Tibial nerve (tissue), 4 donors: ENCODE results near the gene TDRD5. TPM values are rescaled to one million over a fixed set of nuclear protein-coding genes. Genes with fewer than 3 reads are reported as not detected.

Experiments
- DNase-seq, 2 donors: peaks; one replicate each; pipeline ENCODE4 v3.0.0-alpha.2; 2019; ENCODE audit warnings: low spot score in 2 of 2
- H3K27ac ChIP-seq, 4 donors: fragments of 200-600 bp; sonication (generic) in 3 of 4; one replicate each; pipeline ENCODE4 v1.5.1; 2017 to 2019; ENCODE audit warnings: mild to moderate bottlenecking in 1 of 4
- H3K27me3 ChIP-seq, 2 donors: fragments of 200-600 bp; sonication (generic) in 1 of 2; one replicate each; pipeline versions ENCODE4 v1.5.1 to v1.6.0; 2017 to 2019
- H3K36me3 ChIP-seq, 3 donors: fragments of 200-600 bp; sonication (generic); one replicate each; pipeline ENCODE4 v1.5.1; 2018 to 2019
- H3K4me1 ChIP-seq, 4 donors: fragments of 200-600 bp; sonication (generic) in 3 of 4; one replicate each; pipeline ENCODE4 v1.5.1; 2017 to 2019
- H3K4me3 ChIP-seq, 4 donors: fragments of 200-600 bp; sonication (generic) in 3 of 4; one replicate each; pipeline ENCODE4 v1.5.1; 2017 to 2019; ENCODE audit warnings: mild to moderate bottlenecking in 1 of 4, moderate library complexity in 1 of 4
- H3K9me3 ChIP-seq, 4 donors: fragments of 200-600 bp; sonication (generic) in 3 of 4; one replicate each; pipeline ENCODE4 v1.5.1; 2017 to 2019
- EP300 ChIP-seq, 2 donors: sonication (generic); formaldehyde crosslinking; IDR thresholded peaks; one replicate each; pipeline ENCODE4 v1.6.1; 2017; ENCODE audit warnings: antibody characterized with exemption in 2 of 2, mild to moderate bottlenecking in 1 of 2
- POLR2A ChIP-seq, 2 donors: fragments of 450-650 bp; IDR thresholded peaks; one replicate each; pipeline ENCODE4 v1.6.1; 2017; ENCODE audit warnings: antibody characterized with exemption in 2 of 2, mild to moderate bottlenecking in 2 of 2, moderate library complexity in 2 of 2
- WGBS, 2 donors: methylation state at CpG; one replicate each; pipeline ENCODE4 v1.1.5; 2018; 5-methylcytosine and 5-hydroxymethylcytosine counted together
- total RNA-seq, 4 donors: library from RNA; depleted of rRNA; stranded (reverse); fragments of >200 nt; gene quantifications; one replicate each; pipeline ENCODE4 v1.1.0, GENCODE V29; 2016
- TF ChIP-seq, protein P1 (sequence below), 5 experiments: fragments of 200-600 bp in 3 of 5; fragments of 450-650 bp in 2 of 5; sonication (generic) in 3 of 5; IDR thresholded peaks; one replicate each; pipeline ENCODE4 v1.5.1; 2016 to 2019; ENCODE audit warnings: antibody characterized with exemption in 5 of 5, mild to moderate bottlenecking in 3 of 5, moderate library complexity in 2 of 5

The TDRD5 gene
- total RNA-seq, 4 donors from 2014 or later = 0.21 to 0.59 (median 0.44) TPM; not detected in 1

DNA sequence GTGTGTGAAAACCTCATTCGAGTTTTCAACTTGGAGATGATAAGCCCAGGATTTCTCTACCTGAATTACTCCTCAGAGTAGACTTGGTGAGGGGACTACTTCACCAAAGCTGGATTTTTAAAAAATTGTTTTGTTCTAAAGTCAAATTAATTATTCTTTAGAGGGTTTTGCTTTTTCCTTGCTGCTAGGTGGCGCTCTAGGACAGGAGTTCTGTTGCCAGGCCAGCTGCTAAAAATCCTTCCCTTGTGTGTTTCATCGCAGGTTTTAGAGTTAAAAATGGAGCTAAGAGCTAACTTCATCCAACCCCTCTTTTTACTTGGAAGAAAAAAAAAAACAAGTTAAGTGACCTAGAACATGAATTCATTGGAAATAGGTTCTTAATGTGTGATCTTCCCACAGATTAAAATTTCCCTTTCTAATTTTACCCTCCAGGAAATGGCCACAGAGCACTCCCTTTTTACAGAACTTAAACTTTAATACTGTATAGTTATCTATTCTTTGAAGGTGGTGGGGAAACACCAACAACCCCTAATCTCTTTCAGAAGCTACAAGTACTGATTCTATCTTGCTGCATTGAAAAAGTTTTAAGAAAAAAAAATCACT is 114.8 kb downstream of the TDRD5 start:
- Histone ChIP-seq H3K4me1 (peaks cover 0 to 15% (median 0%) of the 10 kb centered on the region in 4 donors), H3K9me3 (no peaks in the 10 kb centered on the region), H3K36me3 (no peaks in the 10 kb centered on the region), H3K4me3 (no peak overlapping the region), H3K27ac (no peak overlapping the region), H3K27me3 (no peaks in the 10 kb centered on the region)
- peak in 1 of 2 donors; percentile 42 for DNase-seq
- TF ChIP-seq EP300 (IDR thresholded peaks at IDR 0.05) = no peak
- TF ChIP-seq, protein P1, sequence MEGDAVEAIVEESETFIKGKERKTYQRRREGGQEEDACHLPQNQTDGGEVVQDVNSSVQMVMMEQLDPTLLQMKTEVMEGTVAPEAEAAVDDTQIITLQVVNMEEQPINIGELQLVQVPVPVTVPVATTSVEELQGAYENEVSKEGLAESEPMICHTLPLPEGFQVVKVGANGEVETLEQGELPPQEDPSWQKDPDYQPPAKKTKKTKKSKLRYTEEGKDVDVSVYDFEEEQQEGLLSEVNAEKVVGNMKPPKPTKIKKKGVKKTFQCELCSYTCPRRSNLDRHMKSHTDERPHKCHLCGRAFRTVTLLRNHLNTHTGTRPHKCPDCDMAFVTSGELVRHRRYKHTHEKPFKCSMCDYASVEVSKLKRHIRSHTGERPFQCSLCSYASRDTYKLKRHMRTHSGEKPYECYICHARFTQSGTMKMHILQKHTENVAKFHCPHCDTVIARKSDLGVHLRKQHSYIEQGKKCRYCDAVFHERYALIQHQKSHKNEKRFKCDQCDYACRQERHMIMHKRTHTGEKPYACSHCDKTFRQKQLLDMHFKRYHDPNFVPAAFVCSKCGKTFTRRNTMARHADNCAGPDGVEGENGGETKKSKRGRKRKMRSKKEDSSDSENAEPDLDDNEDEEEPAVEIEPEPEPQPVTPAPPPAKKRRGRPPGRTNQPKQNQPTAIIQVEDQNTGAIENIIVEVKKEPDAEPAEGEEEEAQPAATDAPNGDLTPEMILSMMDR (IDR thresholded peaks at IDR 0.05) = peak; percentile 57 to 77 (median 65)
- TF ChIP-seq POLR2A (IDR thresholded peaks at IDR 0.05) = no peak
- WGBS, 2 donors = 0 to 3% methylated on average over 3 of the region's 3 CpGs

DNA sequence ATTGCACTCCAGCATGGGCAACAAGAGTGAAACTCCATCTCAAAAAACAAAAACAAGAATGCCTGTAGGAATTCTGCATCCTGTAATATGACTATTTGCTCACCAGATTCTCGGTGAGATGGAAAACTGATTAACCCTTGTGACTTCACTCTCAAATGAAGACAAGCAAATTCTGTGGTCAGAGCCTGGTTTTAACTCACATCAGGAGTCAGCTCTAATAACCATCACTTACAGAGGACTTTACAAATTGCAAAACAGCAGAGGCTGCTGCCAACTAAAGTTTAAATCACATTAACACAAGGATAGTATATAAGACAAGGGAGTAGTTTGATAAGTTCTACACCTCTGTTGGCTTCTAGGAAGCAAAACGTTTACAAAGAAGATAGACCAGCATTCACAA is 115.8 kb downstream of the TDRD5 start:
- H3K27me3 ChIP-seq = no peaks in the 10 kb centered on the region
- no peak for TF ChIP-seq POLR2A (IDR thresholded peaks at IDR 0.05)
- TF ChIP-seq, protein P1 (IDR thresholded peaks at IDR 0.05) = no peak
- no peak for TF ChIP-seq EP300 (IDR thresholded peaks at IDR 0.05)
- H3K36me3 ChIP-seq = no peaks in the 10 kb centered on the region
- DNase-seq = no peak
- H3K9me3 ChIP-seq = no peaks in the 10 kb centered on the region
- no peak overlapping the region for H3K27ac ChIP-seq
- H3K4me3 ChIP-seq = no peak overlapping the region
- 55 to 62% methylated on average over 2 of the region's 2 CpGs for WGBS, 2 donors
- H3K4me1 ChIP-seq = peaks cover 0 to 15% (median 0%) of the 10 kb centered on the region in 4 donors

DNA sequence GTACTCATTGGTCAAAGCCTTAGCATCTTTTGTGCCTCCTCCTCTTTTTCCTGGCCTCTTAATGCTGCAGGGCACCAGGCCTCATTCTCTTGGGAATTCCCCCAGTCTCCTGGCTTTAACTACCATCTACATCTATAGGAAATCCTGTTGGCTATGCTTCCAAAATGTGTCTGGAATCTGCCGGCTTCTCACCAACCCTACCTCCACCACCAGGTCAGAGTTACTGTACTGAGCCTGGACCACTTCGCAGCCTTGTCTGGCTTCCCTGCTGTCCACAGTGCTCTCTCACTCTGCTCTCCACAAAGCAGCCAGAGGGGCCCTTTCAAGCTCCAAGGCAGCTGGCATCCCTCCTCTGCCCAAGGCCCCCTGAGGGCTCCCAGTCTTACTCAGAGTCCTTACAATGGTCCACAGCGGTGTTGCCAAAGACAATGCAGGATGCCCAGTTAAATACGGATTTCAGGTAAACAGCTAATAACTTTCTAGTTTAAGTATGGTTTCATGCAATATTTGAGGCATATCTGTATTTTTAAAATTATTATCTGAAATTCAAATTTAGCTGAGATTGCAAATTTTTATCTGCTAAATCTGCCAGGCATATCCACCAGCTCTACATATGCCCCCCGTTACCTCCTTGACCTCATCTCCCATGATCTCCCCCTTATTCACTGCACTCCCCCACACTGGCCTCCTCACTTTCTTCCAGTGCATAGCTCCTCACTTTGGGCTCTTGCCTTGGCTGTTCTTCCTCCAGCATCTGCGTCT is 117.0 kb downstream of the TDRD5 start:
- 77 to 81% methylated on average over 6 of the region's 6 CpGs for WGBS, 2 donors
- no peak overlapping the region for H3K4me3 ChIP-seq
- H3K36me3 ChIP-seq = no peaks in the 10 kb centered on the region
- TF ChIP-seq POLR2A (IDR thresholded peaks at IDR 0.05) (no peak), EP300 (IDR thresholded peaks at IDR 0.05) (no peak)
- TF ChIP-seq, protein P1 (IDR thresholded peaks at IDR 0.05) = no peak
- peaks cover 0 to 15% (median 0%) of the 10 kb centered on the region in 4 donors for H3K4me1 ChIP-seq
- DNase-seq = no peak
- H3K27ac ChIP-seq = no peak overlapping the region
- peaks cover 0 to 5% (median 0%) of the 10 kb centered on the region in 4 donors for H3K9me3 ChIP-seq
- H3K27me3 ChIP-seq = no peaks in the 10 kb centered on the region

DNA sequence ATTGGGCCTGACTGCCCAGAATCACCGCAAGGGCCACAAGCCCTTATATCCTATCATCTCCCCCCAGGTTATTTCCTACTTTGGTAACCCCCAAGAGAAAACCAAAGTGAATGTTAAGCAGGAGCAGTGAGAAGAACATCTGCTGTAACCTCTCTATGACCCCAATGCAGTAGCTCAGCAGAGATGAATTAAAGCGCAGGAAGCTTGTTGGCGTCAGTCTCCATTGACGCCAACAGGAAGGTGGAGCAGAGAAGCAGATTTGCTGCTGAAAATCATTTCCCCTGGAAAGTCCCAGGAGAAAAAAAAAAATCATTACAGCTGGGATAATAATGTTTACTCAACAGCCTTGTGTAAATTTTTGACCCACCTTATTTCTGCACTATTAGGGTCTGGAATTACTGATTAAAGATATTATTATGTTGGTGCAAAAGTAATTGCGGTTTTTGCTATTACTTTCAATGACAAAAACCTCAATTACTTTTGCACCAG is 118.3 kb downstream of the TDRD5 start:
- DNase-seq = no peak
- Histone ChIP-seq H3K4me1 (peaks cover 0 to 15% (median 0%) of the 10 kb centered on the region in 4 donors), H3K27me3 (no peaks in the 10 kb centered on the region), H3K9me3 (peaks cover 0 to 18% (median 5%) of the 10 kb centered on the region in 4 donors), H3K36me3 (no peaks in the 10 kb centered on the region), H3K27ac (no peak overlapping the region), H3K4me3 (no peak overlapping the region)
- TF ChIP-seq EP300 (IDR thresholded peaks at IDR 0.05) (peak; percentile 48 to 61), POLR2A (IDR thresholded peaks at IDR 0.05) (no peak)
- TF ChIP-seq, protein P1 (IDR thresholded peaks at IDR 0.05) = no peak
- 29 to 49% methylated on average over 5 of the region's 5 CpGs for WGBS, 2 donors

DNA sequence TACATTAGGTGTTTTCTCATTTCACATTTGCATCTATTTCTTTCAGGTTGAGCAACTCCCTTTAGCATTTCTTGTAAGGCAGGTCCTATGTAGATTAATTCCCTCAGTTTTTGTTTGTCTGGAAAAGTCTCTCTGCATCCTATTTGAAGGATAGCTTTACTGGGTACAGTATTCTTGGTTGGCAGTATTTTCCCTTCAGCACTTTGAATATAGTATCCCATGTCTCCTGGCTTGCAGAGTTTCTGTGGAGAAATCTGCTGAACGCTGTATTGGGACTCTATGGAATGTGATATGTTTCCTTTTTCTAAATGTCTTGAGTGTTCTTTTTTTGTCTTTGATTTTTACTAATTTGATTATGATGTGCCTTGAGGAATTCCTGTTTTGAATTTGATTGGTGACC is 122.5 kb downstream of the TDRD5 start:
- H3K4me1 ChIP-seq = peaks cover 0 to 15% (median 0%) of the 10 kb centered on the region in 4 donors
- no peaks in the 10 kb centered on the region for H3K36me3 ChIP-seq
- H3K4me3 ChIP-seq = no peak overlapping the region
- peaks cover 0 to 50% (median 12%) of the 10 kb centered on the region in 4 donors for H3K9me3 ChIP-seq
- no peak overlapping the region for H3K27ac ChIP-seq
- 93 to 96% methylated on average over 1 of the region's 1 CpG for WGBS, 2 donors
- no peak for DNase-seq
- no peak for TF ChIP-seq POLR2A (IDR thresholded peaks at IDR 0.05)
- no peak for TF ChIP-seq EP300 (IDR thresholded peaks at IDR 0.05)
- TF ChIP-seq, protein P1 (IDR thresholded peaks at IDR 0.05) = no peak
- H3K27me3 ChIP-seq = no peaks in the 10 kb centered on the region
